ENCODE results near the gene SKIC8.

GRCh38 chr15:78299101-78299930, at the start of gene SKIC8:
- TF ChIP-seq, protein P1, sequence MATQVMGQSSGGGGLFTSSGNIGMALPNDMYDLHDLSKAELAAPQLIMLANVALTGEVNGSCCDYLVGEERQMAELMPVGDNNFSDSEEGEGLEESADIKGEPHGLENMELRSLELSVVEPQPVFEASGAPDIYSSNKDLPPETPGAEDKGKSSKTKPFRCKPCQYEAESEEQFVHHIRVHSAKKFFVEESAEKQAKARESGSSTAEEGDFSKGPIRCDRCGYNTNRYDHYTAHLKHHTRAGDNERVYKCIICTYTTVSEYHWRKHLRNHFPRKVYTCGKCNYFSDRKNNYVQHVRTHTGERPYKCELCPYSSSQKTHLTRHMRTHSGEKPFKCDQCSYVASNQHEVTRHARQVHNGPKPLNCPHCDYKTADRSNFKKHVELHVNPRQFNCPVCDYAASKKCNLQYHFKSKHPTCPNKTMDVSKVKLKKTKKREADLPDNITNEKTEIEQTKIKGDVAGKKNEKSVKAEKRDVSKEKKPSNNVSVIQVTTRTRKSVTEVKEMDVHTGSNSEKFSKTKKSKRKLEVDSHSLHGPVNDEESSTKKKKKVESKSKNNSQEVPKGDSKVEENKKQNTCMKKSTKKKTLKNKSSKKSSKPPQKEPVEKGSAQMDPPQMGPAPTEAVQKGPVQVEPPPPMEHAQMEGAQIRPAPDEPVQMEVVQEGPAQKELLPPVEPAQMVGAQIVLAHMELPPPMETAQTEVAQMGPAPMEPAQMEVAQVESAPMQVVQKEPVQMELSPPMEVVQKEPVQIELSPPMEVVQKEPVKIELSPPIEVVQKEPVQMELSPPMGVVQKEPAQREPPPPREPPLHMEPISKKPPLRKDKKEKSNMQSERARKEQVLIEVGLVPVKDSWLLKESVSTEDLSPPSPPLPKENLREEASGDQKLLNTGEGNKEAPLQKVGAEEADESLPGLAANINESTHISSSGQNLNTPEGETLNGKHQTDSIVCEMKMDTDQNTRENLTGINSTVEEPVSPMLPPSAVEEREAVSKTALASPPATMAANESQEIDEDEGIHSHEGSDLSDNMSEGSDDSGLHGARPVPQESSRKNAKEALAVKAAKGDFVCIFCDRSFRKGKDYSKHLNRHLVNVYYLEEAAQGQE (IDR thresholded peaks at IDR 0.05; ENCODE audit: borderline replicate concordance in 1 of 2, low read depth in 1 of 2, low read length in 2 of 2), result no peak
- no peak for TF ChIP-seq HDAC6 (IDR thresholded peaks at IDR 0.05; ENCODE audit: low read depth, low read length)
- TF ChIP-seq NAIF1 (CRISPR knock-in tag; IDR thresholded peaks at IDR 0.05; ENCODE audit: borderline replicate concordance), result no peak
- TF ChIP-seq, protein P2, sequence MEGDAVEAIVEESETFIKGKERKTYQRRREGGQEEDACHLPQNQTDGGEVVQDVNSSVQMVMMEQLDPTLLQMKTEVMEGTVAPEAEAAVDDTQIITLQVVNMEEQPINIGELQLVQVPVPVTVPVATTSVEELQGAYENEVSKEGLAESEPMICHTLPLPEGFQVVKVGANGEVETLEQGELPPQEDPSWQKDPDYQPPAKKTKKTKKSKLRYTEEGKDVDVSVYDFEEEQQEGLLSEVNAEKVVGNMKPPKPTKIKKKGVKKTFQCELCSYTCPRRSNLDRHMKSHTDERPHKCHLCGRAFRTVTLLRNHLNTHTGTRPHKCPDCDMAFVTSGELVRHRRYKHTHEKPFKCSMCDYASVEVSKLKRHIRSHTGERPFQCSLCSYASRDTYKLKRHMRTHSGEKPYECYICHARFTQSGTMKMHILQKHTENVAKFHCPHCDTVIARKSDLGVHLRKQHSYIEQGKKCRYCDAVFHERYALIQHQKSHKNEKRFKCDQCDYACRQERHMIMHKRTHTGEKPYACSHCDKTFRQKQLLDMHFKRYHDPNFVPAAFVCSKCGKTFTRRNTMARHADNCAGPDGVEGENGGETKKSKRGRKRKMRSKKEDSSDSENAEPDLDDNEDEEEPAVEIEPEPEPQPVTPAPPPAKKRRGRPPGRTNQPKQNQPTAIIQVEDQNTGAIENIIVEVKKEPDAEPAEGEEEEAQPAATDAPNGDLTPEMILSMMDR (CRISPR knock-in tag; IDR thresholded peaks at IDR 0.05), result no peak
- TF ChIP-seq, protein P3, sequence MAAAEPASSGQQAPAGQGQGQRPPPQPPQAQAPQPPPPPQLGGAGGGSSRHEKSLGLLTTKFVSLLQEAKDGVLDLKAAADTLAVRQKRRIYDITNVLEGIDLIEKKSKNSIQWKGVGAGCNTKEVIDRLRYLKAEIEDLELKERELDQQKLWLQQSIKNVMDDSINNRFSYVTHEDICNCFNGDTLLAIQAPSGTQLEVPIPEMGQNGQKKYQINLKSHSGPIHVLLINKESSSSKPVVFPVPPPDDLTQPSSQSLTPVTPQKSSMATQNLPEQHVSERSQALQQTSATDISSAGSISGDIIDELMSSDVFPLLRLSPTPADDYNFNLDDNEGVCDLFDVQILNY (CRISPR knock-in tag; conservative IDR thresholded peaks at IDR 0.05), result 0 out of 2 replicates have a peak, but pooled peaks have one; percentile 46
- TF ChIP-seq ZNF160 (CRISPR knock-in tag; IDR thresholded peaks at IDR 0.05), result no peak
- TF ChIP-seq MTA3 (CRISPR knock-in tag; IDR thresholded peaks at IDR 0.05), result no peak
- TF ChIP-seq RELA (CRISPR knock-in tag; IDR thresholded peaks at IDR 0.05), result 0 out of 2 replicates have a peak, but pooled peaks have one; percentile 27
